A673 (cell line): ENCODE results near the gene KIF26B.

Experiments used
- EZH2 ChIP-seq: fragments of 200-600 bp; sonication (generic); IDR thresholded peaks from 2 replicates; pipeline ENCODE4 v1.6.1; 2017; ENCODE audit warnings: borderline replicate concordance, low read depth, mild to moderate bottlenecking, mixed read lengths, antibody characterized with exemption, low read length; ENCODE audit not compliant: poor library complexity, severe bottlenecking
- TF ChIP-seq, protein P1 (sequence below): fragments of 300-800, 200-600 bp; sonication (generic); conservative IDR thresholded peaks from 2 replicates; pipeline ENCODE4 v1.5.1; 2017; ENCODE audit warnings: low read depth, mild to moderate bottlenecking, antibody characterized with exemption, low read length, moderate library complexity, mixed read lengths

- TF ChIP-seq EZH2: no peak
- TF ChIP-seq, protein P1, sequence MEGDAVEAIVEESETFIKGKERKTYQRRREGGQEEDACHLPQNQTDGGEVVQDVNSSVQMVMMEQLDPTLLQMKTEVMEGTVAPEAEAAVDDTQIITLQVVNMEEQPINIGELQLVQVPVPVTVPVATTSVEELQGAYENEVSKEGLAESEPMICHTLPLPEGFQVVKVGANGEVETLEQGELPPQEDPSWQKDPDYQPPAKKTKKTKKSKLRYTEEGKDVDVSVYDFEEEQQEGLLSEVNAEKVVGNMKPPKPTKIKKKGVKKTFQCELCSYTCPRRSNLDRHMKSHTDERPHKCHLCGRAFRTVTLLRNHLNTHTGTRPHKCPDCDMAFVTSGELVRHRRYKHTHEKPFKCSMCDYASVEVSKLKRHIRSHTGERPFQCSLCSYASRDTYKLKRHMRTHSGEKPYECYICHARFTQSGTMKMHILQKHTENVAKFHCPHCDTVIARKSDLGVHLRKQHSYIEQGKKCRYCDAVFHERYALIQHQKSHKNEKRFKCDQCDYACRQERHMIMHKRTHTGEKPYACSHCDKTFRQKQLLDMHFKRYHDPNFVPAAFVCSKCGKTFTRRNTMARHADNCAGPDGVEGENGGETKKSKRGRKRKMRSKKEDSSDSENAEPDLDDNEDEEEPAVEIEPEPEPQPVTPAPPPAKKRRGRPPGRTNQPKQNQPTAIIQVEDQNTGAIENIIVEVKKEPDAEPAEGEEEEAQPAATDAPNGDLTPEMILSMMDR: no peak
These were observed 425.9 kb downstream of the KIF26B start for GRCh38 chr1:245580651-245581050.
